CD4-positive, alpha-beta T cell treated with Interleukin-21 for 1 hour (primary cell): ENCODE measurements around the gene MSH4.
"Not testable (repeated sequence)": the region's sequence is repeated elsewhere in the genome, so short reads cannot be mapped to it uniquely, and the experiment has no call there.

Experiments
- DNase-seq: peaks from one replicate; pipeline ENCODE4 v3.0.0-alpha.2; 2020

MSH4 gene

DNA sequence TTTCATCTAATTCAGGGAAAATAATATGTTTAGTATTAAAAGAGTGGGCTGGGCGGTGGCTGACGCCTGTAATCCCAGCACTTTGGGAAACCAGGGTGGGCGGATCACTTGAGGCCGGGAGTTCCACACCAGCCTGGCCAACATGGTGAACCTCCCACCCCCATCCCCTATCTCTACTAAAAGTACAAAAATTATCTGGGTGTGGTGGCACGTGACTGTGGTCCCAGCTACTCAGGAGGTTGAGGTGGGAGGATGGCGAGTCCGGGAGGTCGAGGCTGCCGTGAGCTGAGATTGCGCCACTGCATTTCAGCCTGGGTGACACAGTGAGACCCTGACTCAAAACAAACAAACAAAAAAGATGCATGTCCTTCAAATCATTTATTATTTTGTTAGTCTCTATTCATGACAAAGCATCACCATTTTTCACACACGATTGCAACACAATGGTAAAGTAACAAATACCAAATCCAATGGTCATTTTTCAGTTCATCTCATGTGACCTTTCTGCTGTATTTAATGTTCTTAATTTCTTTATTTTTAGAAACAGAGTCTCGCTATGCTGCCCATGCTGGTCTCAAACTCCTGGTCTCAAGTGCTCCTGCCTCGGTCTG is 1.0 kb downstream of the MSH4 start:
- no peak for DNase-seq

DNA sequence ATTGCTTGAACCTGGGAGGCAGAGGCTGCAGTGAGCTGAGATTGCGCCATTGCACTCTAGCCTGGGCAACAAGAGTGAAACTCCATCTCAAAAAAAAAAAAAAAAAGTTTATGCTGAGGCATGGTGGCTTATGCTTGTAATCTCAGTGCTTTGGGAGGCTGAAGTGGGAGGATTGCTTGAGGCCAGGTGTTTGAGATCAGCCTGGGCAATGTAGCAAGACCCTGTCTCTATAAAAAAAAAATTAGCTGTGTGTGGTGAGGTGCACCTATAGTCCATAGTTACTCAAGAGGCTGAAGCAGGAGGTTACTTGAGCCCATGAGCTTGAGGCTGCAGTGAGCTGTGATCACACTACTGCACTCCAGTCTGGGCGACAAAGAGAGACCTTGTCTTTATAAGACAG is 4.8 kb downstream of the MSH4 start:
- not testable (repeated sequence) for DNase-seq

DNA sequence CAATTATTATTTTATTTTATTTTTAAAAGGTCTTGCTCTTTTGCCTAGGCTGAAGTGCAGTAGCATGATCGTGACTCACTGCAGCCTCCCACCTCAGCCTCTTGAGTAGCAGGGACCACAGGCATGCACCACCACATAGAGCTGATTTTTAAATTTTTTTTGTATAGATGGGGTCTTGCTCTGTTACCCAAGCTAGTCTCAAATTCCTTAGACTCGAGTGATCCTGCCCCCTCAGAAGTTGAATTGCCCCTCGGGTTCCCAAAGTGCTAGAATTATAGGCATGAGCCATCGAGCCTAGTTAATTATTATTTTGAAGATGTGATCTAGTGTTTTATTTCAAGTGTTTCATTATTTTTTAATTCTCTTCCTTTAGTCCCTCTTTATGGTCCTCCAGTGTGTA is 12.2 kb downstream of the MSH4 start:
- no peak for DNase-seq

DNA sequence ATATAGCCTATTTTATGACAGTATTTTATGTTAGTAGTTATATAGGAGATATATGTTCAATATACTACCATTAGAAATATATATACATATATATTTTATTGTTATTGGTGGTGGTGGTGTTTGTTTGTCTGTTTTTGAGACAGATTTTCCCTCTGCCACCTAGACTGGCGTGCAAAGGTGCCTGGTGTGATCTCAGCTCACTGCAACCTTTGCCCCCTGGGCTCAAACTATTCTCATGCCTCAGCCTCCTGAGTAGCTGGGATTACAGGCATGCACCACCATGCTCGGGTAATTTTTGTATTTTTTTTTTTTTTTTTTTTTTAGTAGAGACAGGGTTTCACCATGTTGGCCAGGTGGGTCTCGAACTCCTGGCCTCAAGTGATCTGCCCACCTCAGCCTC is 13.4 kb downstream of the MSH4 start:
- not testable (repeated sequence) for DNase-seq

DNA sequence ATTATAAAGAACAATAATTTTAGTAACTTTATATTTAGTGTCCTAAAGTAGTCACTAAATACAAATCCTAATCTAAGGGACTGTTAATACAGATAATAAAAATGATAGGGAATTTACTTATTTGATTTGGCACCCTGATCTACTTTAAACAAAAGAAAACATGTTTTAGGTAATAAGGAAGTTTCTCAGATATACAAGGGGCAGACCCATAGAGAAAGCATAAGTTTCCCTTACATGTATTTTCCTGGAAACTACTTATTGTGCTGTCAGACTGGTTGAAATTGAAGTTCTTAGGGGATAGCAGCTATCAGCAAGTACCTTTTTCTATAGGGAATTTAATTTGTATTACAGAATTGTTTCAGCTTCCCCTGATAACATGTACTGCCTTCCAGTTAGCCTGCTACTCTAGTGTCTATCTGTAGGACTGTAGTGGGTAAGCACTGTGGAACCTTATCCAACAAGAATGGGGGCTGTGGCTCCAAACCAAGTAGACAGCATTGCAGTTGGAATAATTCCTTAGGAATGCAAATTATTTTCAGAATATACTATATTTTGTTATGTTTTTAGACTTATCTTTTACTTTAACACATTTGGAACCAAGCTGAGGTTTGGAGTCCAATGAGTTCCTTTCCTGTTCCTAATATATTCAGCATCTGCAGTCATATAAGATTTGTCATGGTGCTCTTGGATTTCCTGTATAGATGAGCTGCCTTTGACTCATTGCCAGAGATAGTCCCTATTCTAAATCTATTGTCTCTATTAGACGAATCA is 14.7 kb downstream of the MSH4 start:
- DNase-seq, result no peak

DNA sequence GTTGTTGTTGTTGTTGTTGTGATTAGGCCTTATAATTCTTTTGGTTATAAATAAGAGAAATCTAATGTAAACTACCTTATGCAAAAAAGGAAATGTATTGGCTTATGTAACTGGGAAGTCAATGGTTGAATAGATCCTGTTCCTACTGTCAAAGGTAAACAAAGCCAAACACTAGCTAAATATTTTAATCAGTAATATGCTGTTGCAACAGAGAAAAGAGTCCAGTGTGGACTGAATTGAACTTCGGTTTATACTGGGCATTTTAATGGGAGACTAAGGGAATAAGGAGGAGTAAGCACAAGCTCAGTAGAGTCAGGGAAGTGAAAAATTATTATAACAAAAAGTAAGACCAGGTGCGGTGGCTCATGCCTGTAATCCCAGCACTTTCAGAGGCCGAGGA is 15.4 kb downstream of the MSH4 start:
- no peak for DNase-seq

DNA sequence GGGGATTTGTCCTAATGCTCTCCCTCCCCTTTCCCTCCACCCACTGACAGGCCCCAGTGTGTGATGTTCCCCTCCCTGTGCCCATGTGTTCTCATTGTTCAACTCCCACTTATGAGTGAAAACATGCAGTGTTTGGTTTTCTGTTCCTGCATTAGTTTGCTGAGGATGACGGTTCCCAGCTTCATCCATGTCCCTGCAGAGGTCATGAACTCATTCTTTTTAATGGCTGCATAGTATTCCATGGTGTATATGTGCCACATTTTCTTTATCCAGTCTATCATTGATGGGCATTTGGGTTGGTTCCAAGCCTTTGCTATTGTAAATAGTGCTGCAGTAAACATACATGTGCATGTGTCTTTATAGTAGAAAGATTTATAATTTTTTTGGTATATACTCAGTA is 26.9 kb downstream of the MSH4 start:
- not testable (repeated sequence) for DNase-seq

DNA sequence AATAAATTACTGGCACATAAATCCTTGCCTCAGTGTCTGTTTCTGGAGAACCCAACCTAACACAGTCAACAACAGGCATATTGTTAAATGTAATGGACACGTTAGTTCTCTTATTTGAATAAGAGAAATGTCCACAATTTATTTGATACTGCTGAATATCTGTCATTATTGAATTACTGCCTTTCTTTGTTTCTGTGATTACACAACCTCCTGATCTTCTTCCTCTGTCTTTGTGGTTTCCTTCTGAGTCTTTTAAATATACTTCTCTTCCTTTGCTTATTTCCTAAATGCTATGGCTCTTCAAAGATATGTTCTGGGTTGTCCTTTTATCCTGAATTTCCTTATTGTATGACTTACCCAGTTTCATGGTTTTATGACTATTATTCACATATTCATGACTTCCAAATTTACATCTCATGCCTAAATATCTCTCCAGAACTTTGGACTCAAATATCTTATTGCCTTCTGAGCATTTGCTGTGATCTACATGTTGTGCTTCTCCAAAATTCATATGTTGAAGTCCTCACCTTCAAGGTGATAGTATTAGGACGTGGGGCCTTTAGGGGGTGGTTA is 39.9 kb downstream of the MSH4 start:
- no peak for DNase-seq

DNA sequence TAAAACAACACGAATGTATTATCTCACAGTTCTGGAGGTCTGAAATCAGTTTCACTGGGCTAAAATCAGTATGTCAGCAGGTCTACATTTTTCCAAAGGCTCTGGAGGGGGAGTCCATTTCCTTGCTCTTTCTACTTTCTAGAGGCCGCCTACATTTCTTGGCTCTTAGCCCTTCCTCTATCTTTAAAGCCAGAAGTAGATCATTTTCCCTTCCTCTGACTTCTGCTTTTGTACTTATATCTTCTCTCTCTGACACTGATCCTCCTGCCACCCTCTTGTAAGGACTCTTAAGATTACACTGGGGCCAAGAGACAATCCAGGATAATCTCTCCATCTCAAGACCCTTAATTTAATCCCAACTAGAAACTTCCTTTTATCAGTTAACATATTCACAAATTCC is 41.4 kb downstream of the MSH4 start:
- no peak for DNase-seq

DNA sequence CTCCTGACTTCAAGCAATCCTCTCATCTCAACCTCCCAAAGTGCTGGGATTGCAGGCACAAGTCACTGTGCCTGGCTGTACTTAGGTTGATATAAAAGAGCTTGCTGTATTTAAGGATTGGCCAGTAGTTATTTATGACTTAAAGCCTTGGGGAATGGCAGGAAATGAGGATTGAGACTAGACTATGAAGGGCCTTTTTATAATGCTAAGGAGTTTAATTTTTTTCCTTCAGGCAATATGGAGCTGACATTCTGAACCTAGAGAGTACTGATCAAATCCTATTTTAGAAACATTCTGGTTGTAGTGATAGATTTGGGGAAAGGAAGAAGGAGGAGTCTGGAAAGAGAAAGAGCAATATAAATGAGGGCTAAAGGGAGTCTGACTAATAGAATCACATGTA is 44.7 kb downstream of the MSH4 start:
- DNase-seq, result no peak

DNA sequence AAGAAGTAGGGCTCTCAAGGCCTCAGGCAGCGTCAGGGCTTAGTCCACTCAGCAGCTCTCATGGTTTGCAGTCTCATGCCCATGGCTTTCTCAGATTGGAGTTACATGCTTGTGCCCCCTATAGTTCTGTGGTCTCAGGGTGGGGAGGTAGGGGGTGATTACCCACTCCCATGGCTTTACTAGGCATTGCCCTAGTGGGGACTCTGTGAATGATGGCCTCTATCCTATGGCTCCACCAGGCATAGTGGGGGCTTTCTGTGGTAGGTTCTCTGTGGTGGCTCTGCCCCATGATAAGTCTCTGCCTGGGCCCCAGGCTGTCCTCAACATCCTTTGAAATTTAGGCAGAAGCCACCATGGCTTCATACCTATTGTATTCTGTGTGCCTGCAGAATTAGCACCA is 48.9 kb downstream of the MSH4 start:
- no peak for DNase-seq

DNA sequence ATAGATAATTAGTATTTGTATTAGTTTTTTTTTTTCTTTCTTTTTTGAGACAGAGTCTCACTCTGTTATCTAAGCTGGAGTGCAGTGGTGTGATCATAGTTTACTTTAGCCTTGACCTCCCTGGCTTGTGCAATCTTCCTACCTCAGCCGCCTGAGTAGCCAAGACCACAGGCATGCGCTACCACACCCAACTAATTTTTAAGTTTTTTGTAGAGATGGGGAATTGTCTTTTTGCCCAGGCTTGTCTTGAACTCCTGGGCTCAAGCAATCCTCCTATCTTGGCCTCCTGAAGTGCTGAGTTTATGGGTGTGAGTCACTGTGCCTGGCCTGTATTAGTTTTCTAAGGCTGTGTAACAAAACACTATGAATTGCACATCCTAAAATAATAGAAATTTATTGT is 58.3 kb downstream of the MSH4 start:
- no peak for DNase-seq

DNA sequence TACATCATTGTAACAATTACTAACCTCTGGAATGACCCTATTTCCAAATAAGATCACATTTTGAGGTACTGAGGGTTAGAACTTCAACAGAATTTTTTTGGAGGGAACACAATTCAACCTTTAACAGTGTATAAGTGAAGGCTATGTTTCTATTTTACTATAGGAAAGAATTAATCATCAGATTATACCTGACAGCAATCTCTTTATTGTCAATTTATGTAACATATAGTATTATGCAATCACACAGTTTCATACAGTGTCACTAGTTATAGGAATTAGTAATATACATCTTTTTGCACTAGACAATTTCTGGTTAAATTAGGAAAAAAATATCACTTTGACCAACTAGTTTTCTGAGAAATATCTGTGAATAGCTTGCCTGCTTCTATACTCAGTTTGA is 59.1 kb downstream of the MSH4 start:
- DNase-seq, result no peak

DNA sequence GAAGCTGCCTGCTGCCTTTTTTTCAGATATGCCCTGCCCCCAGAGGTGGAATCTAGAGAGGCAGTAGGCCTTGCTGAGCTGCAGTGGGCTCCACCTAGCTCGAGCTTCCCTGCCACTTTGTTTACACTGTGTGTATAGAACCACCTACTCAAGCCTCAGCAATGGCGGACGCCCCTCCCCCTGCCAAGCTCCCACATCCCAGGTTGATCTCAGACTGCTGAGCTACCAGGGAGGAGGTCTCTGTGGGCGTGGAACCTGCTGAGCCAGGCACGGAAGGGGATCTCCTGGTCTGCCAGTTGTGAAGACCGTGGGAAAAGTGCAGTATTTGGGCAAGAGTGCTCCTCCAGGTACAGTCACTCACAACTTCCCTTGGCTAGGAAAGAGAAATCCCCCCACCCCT is 65.1 kb downstream of the MSH4 start:
- no peak for DNase-seq

DNA sequence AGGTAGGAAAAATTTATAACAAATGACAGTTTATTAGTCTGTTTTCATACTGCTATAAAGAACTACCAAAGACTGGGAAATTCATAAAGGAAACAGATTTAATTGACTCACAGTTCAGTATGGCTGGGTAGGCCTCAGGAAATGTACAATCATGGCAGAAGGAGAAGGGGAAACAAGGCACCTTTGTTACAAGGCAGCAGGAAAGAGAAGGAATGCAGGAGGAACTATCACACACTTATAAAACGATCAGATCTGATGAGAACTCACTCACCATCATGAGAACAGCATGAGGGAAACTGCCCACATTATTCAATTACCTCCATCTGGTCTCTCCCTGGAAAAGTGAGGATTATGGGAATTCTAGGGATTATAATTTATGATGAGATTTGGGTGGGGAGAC is 74.3 kb downstream of the MSH4 start:
- DNase-seq, result no peak

DNA sequence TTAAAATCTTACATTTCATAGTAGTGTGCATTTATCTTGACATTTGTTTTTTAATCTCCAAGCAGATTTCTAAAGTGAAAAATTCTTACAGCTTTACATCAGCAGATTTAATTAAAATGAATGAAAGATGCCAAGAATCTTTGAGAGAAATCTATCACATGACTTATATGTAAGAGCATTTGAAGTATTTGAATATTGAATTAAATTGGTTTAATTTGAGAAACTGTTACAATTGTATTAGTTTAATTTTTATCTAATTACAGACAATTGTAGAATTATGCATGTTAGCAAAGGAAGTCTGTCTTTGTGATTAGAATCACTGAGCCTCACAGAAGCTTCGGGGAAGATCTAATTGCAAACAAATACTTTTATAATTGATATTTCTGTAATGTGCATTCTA is 83.3 kb downstream of the MSH4 start:
- DNase-seq, result no peak

DNA sequence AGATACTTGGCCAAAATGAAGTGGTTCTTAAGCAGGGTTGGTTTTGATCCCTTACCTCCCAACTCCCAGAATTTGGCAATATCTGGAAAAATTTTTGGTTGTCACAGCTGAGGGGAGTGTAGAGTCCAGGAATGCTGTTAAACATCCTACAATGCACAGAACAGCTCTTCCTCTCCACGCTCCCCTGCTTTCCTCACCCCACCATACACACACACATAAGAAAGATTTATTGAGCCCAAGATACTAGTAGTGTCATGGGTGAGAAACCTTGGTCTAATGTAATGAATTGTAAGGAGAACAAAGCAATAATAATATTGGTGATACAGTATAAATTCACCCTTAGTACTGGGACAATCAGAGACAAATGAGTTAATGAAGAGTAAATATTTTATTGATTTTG is 87.8 kb downstream of the MSH4 start:
- no peak for DNase-seq

DNA sequence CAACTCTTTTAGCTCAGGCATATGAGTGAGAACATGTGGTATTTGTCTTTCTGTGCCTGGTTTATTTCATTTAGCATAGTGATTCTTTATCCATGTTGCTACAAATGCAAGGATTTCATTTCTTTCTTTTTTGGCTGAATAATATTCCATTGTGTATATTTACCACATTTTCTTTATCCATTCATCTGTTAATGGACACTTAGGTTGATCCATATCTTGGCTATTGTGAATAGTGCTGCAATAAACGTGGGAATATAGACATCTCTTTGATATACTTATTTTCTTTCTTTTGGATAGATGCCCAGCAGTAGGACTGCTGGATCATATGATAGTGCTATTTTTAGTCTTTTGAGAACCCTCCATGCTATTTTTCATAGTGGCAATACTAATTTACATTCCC is 104.7 kb downstream of the MSH4 start:
- DNase-seq, result no peak

DNA sequence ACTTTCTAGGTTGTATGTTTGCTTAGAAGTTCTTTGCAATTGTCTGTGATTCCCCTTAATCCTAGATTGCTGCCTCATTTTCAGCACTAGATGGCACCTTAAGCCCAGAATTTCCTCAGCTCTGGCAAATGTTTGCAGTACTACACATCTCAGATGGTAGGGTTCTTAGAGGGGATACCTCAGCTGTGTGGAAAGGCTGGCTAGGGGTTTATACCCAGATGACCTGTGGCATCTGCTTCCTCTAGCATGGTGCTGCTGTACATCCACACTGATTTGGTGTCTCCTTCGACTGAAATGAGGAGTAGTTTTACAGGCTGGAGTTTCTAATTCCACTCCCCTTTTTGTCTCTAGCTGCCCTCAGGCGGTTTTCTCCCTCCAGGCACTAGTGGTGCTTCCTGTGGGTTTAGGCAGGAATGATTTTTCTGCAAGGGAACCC is 112.1 kb downstream of the MSH4 start:
- DNase-seq, result no peak

DNA sequence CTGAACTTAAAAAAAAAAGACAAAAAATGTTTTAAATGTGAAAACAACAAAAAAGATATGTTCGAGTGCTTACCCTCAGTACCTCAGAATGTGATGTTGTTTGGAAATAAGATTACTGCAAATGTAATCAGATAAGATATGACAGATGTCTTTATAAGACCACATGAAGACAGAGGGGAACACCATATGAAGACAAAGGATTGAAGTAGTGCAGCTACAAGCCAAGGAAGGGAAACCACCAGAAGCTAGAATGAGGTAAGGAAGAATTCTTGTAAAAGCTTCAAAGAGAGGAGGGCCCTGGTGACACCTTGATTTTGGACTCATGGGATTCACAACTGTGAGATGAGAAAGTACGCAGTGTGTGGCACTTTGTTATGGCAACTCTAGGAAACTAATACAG is 120.2 kb downstream of the MSH4 start:
- DNase-seq, result no peak

DNA sequence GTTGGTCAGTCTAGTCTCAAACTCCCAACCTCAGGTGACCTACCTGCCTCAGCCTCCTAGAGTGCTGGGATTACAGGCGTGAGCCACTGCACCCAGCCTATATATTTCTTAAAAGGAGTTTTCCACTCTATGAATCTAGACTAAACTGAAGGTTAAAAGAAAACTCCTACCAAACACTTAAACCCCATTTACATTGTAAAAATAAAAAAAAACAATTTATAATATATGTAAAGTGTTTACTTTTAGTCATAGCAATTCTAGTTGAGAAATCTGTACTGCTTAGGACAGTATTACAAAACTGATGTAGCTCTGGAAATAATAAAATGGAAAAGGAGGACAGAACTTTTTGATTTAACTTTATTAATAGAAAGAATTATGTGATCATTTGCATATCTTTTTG is 126.0 kb downstream of the MSH4 start:
- DNase-seq, result no peak

DNA sequence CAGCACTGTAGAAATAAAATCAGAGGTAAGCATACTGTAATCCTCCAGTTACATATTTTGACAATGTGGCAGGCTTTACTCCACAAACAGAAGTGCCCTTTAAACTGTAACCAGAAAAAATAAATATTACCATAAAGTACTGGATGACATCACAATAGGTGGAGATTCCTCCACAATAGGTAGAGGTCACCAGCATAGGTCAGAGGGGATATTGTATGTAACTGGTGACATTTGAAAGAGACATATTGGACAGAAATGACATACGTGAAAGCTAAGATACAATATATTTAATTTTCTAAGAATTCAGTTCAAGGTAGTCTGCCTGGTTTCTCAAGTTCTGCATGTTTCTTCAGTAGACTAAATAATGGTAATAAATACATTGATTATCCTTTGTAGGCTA is 135.6 kb downstream of the MSH4 start, which contains the start of gene ASB17:
ASB17 (minus strand) TSS at position 101 of the 400 bp plus-strand sequence. CDS start 113 bp downstream, outside the sequence.
- DNase-seq, result no peak

DNA sequence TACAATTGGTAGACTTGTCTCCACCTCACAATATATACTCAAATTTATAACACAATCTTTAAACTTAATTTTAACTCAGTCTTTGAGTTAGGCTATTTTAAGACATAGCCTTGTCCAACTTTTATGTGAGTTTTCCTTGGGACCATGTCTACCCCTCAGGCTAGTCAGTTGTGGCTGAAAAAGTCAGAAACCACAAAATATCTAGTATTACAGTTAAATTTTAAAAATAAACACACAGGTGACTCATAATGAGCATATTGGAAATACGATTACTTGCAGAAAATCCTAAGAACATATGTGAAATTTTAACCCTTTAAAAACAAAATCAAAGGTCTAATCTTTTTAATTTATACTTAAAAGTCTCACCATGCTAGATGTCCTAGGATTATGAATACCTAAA is 140.4 kb downstream of the MSH4 start:
- DNase-seq, result no peak

DNA sequence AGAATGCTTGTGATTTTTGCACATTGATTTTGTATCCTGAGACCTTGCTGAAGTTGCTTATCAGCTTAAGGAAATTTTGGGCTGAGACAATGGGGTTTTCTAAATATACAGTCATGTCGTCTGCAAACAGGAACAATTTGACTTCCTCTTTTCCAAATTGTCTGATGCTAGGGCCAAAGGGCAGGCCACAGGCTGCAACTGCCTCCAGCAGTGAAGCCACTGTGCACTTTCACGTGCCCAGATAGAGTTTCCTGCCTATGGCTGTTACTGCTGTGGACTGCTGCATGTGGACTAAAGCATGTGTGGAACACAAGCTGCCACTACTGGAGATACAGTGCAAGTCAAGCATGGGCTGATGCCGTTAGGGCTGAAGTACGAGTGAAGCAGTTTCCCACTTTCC is 146.4 kb downstream of the MSH4 start:
- DNase-seq, result not testable (repeated sequence)

DNA sequence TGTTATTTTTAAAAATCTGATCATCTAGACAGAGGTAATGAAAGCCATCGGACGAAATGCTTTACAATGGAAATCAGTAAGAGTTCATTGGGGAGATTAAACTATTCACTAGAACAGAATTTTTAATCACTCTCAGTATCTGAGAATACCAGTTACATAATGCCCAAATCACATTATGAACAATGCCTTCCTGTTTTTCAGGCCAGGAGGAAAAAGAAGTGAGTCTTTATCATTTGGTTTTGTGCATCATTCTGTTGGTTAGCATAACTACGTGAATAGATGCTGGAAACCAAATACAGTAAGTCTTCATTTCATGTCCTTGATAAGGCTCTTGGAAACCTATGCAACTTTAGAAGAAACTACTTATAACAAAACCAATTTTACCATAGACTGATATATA is 153.5 kb downstream of the MSH4 start:
- DNase-seq, result no peak
